Activated CD8-positive, alpha-beta T cell treated with anti-CD3 and anti-CD28 coated beads, Interleukin-2, amount 10 ng/mL, durations not matched to agents 7 days and 5 days (primary cell): Measurements from ENCODE around the gene TGOLN2. TPM values are rescaled to one million over a fixed set of nuclear protein-coding genes. Genes with fewer than 3 reads are reported as not detected.
"Not testable (repeated sequence)": the region's sequence is repeated elsewhere in the genome, so short reads cannot be mapped to it uniquely, and the experiment has no call there.

Experiments
- ATAC-seq: fragments of 150-1000 bp; cut with Tn5 transposase; one replicate; pipeline ENCODE4 v1.10.0; 2021; ENCODE audit warnings: moderate library complexity
- CTCF ChIA-PET: fragments of 350-600 bp; sonication (Branson Sonifier 250); formaldehyde crosslinking; loops from one replicate; lab custom pipeline; 2021; ENCODE audit warnings: antibody characterized with exemption; lab: Charles Lee
- POLR2A ChIA-PET: fragments of 350-600 bp; sonication (Branson Sonifier 250); formaldehyde crosslinking; loops from one replicate; lab custom pipeline; 2021; ENCODE audit warnings: antibody characterized with exemption; lab: Charles Lee
- DNase-seq: peaks from one replicate; pipeline ENCODE4 v3.0.0-alpha.2; 2020
- H3K27ac Mint-ChIP-seq: one replicate; pipeline ENCODE4 v1.8.0; 2021; ENCODE audit warnings: mild to moderate bottlenecking, mixed read lengths
- H3K27me3 Mint-ChIP-seq: one replicate; pipeline ENCODE4 v1.8.0; 2021; ENCODE audit warnings: low read depth, mixed read lengths
- H3K36me3 Mint-ChIP-seq: one replicate; pipeline ENCODE4 v1.8.0; 2021; ENCODE audit warnings: low read depth, mixed read lengths
- H3K4me1 Mint-ChIP-seq: one replicate; pipeline ENCODE4 v1.8.0; 2021; ENCODE audit warnings: low read depth, mixed read lengths
- H3K4me3 Mint-ChIP-seq: one replicate; pipeline ENCODE4 v1.8.0; 2021; ENCODE audit warnings: mild to moderate bottlenecking, mixed read lengths
- H3K9me3 Mint-ChIP-seq: one replicate; pipeline ENCODE4 v1.8.0; 2022; ENCODE audit warnings: mixed read lengths; ENCODE audit not compliant: insufficient read depth
- total RNA-seq, 2 experiments: library from RNA; stranded (reverse); gene quantifications; one replicate each; pipeline ENCODE4 v1.2.3, GENCODE V29; 2021

The TGOLN2 gene
- total RNA-seq, 2 experiments from 2014 or later: 100 to 102 TPM

DNA sequence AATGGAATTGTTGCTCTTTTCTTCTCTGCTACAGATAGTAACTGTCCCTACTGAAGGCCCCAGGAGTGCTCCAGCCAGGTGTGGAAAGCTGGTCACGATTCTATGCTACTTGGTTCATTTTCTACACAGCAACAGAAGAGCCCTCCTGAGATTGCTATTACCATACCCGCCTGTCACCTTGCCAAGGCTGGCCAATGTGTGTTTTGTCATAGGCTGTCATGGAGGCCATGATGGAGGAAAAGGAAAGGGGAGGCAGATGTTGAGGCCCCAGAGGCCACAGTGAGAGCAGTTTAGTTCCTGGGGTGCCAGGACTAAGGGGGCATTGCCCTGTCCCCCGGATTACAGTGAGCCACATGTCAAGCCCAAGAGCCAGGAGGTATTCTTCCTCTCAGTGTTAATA lies 27.7 kb upstream of the TGOLN2 start:
- ATAC-seq (no peak), DNase-seq (no peak)
- ChIA-PET POLR2A (interaction anchor here (0.9 to 3.0 kb wide), 6 partner anchors 9 to 239 kb away, joined by 3 to 54 read pairs (median 6); partner anchors contain the start of genes MAT2A and TGOLN2), CTCF (interaction anchor here (1.1 to 2.4 kb wide), 6 partner anchors 29 to 282 kb away, joined by 4 to 12 read pairs (median 6); partner anchors contain the start of genes MAT2A and TGOLN2)
- no peaks in the 10 kb centered on the region for H3K27me3 Mint-ChIP-seq
- H3K36me3 Mint-ChIP-seq: peaks cover 48% of the 10 kb centered on the region
- H3K4me1 Mint-ChIP-seq: peaks cover 45% of the 10 kb centered on the region
- H3K4me3 Mint-ChIP-seq: peak overlapping the region; percentile 99
- H3K9me3 Mint-ChIP-seq: no peaks in the 10 kb centered on the region
- peak overlapping the region; percentile 50 for H3K27ac Mint-ChIP-seq

DNA sequence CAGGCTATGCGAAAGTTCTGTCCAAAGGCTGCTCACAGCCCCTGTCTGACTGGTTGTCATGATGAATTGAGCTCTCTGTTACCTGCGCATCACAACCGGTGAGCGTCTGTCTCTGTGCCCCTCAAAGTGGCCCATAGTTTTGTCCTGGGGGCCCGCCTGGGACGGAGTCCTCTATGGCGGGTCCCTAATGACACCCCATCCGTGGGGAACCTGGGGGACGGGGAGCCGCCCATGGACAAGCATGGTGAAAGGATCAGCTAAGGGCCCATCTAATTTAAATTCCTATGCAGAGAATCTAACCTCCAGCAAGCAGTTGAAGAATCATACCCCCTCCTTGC lies 27.3 kb upstream of the TGOLN2 start:
- DNase-seq (no peak), ATAC-seq (no peak)
- no peaks in the 10 kb centered on the region for H3K27me3 Mint-ChIP-seq
- peaks cover 45% of the 10 kb centered on the region for H3K4me1 Mint-ChIP-seq
- H3K36me3 Mint-ChIP-seq: peaks cover 53% of the 10 kb centered on the region
- CTCF ChIA-PET: interaction anchor here (0.9 to 2.4 kb wide), 9 partner anchors 9 to 282 kb away, joined by 3 to 12 read pairs (median 5); partner anchors contain the start of genes MAT2A and TGOLN2
- H3K9me3 Mint-ChIP-seq: no peaks in the 10 kb centered on the region
- peak overlapping the region; percentile 99 for H3K27ac Mint-ChIP-seq
- POLR2A ChIA-PET: interaction anchor here (0.7 to 3.0 kb wide), 22 partner anchors 8 to 447 kb away, joined by 3 to 54 read pairs (median 4); partner anchors contain the start of genes GGCX, MAT2A and TGOLN2
- peak overlapping the region; percentile 99 for H3K4me3 Mint-ChIP-seq

- peak; percentile 99 for DNase-seq
- peaks cover 47% of the 10 kb centered on the region for H3K4me1 Mint-ChIP-seq
- peak within 1 kb of the TSS; percentile 99 for H3K4me3 Mint-ChIP-seq
- H3K27me3 Mint-ChIP-seq: no peaks in the 10 kb centered on the region
- ChIA-PET POLR2A (interaction anchor here (0.6 to 3.0 kb wide), 26 partner anchors 9 to 446 kb away, joined by 3 to 54 read pairs (median 4); partner anchors contain the start of genes GGCX, MAT2A and TGOLN2), CTCF (interaction anchor here (0.6 to 2.4 kb wide), 10 partner anchors 10 to 324 kb away, joined by 3 to 12 read pairs (median 4); partner anchors contain the start of genes MAT2A and TGOLN2)
- no peaks in the 10 kb centered on the region for H3K9me3 Mint-ChIP-seq
- peak within 1 kb of the TSS; percentile 99 for H3K27ac Mint-ChIP-seq
- H3K36me3 Mint-ChIP-seq: peaks cover 54% of the 10 kb centered on the region
- peak; percentile 100 for ATAC-seq
These were observed 26.7 kb upstream of the TGOLN2 start, which contains the start of the genes ELMOD3 and RETSAT for GRCh38 chr2:85354286-85355072. TSS of gene ELMOD3 (plus strand) at chr2:85354769. CDS start at chr2:85357199, 2,430 bp downstream. TSS of gene RETSAT (minus strand) at chr2:85354528. CDS start at chr2:85354507, 21 bp downstream.

DNA sequence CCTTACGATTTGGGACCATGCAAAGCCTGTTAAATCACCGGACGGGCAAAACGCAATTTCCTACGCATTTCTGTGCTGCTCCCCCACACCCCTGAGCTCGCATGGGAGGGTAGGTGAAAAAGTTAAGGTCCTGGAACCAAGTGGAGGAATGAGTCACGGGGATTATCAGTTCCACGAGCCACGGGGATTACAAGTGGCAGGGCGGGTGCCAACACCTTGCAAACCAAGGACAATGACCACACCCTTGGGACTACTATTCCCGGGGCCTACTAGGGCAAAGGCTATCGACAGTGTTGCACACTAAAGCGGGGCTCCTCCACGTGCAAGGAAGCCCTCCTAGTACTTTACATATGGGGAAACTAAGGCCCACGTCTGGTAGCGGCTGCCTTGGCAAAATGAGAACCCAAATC lies 26.1 kb upstream of the TGOLN2 start:
- peak overlapping the region; percentile 99 for H3K27ac Mint-ChIP-seq
- no peaks in the 10 kb centered on the region for H3K9me3 Mint-ChIP-seq
- ChIA-PET POLR2A (interaction anchor here (0.6 to 3.0 kb wide), 19 partner anchors 10 to 445 kb away, joined by 3 to 54 read pairs (median 4); partner anchors contain the start of genes GGCX, MAT2A and TGOLN2), CTCF (interaction anchor here (0.7 to 2.4 kb wide), 9 partner anchors 11 to 198 kb away, joined by 3 to 12 read pairs (median 4); partner anchors contain the start of genes MAT2A and TGOLN2)
- peaks cover 47% of the 10 kb centered on the region for H3K4me1 Mint-ChIP-seq
- ATAC-seq (no peak), DNase-seq (no peak)
- no peaks in the 10 kb centered on the region for H3K27me3 Mint-ChIP-seq
- peaks cover 56% of the 10 kb centered on the region for H3K36me3 Mint-ChIP-seq
- peak overlapping the region; percentile 99 for H3K4me3 Mint-ChIP-seq

GRCh38 chr2:85347599-85347998 lies 19.8 kb upstream of the TGOLN2 start:
- ATAC-seq (no peak), DNase-seq (no peak)
- ChIA-PET POLR2A (interaction anchor here (2.7 kb wide), 1 partner anchor 20 kb away, joined by 14 read pairs; the partner anchor contains the start of gene TGOLN2), CTCF (no interaction called here)
- Mint-ChIP-seq H3K27ac (no peak overlapping the region), H3K9me3 (no peaks in the 10 kb centered on the region), H3K27me3 (no peaks in the 10 kb centered on the region), H3K4me1 (peaks cover 7% of the 10 kb centered on the region), H3K36me3 (peaks cover 46% of the 10 kb centered on the region), H3K4me3 (no peak overlapping the region)

GRCh38 chr2:85344356-85344954 lies 16.7 kb upstream of the TGOLN2 start:
- CTCF ChIA-PET: no interaction called here
- Mint-ChIP-seq H3K4me1 (no peaks in the 10 kb centered on the region), H3K36me3 (peaks cover 29% of the 10 kb centered on the region), H3K27ac (peak overlapping the region; percentile 39), H3K27me3 (peaks cover 3% of the 10 kb centered on the region), H3K4me3 (no peak overlapping the region), H3K9me3 (no peaks in the 10 kb centered on the region)
- DNase-seq (no peak), ATAC-seq (no peak)
- POLR2A ChIA-PET: no interaction called here

GRCh38 chr2:85343207-85343895 lies 15.6 kb upstream of the TGOLN2 start:
- H3K4me3 Mint-ChIP-seq, H3K9me3 Mint-ChIP-seq, DNase-seq, H3K27me3 Mint-ChIP-seq, H3K27ac Mint-ChIP-seq, ATAC-seq, CTCF ChIA-PET, H3K4me1 Mint-ChIP-seq: not testable (repeated sequence)
- POLR2A ChIA-PET: interaction anchor here (1.1 kb wide), 1 partner anchor 17 kb away, joined by 3 read pairs; no protein-coding TSS in a partner anchor
- peaks cover 24% of the 10 kb centered on the region for H3K36me3 Mint-ChIP-seq

GRCh38 chr2:85342156-85342555 lies 14.4 kb upstream of the TGOLN2 start:
- no peaks in the 10 kb centered on the region for H3K4me1 Mint-ChIP-seq
- H3K4me3 Mint-ChIP-seq: no peak overlapping the region
- no peak for ATAC-seq
- POLR2A ChIA-PET: interaction anchor here (0.6 to 1.3 kb wide), 4 partner anchors 11 to 463 kb away, joined by 3 to 5 read pairs (median 3); partner anchors contain the start of gene TGOLN2
- peaks cover 21% of the 10 kb centered on the region for H3K36me3 Mint-ChIP-seq
- peaks cover 11% of the 10 kb centered on the region for H3K27me3 Mint-ChIP-seq
- CTCF ChIA-PET: no interaction called here
- no peak for DNase-seq
- no peak overlapping the region for H3K27ac Mint-ChIP-seq
- no peaks in the 10 kb centered on the region for H3K9me3 Mint-ChIP-seq

- peaks cover 11% of the 10 kb centered on the region for H3K27me3 Mint-ChIP-seq
- DNase-seq (no peak), ATAC-seq (no peak)
- no peaks in the 10 kb centered on the region for H3K4me1 Mint-ChIP-seq
- H3K36me3 Mint-ChIP-seq: peaks cover 16% of the 10 kb centered on the region
- H3K27ac Mint-ChIP-seq: no peak overlapping the region
- no peaks in the 10 kb centered on the region for H3K9me3 Mint-ChIP-seq
- ChIA-PET CTCF (no interaction called here), POLR2A (interaction anchor here (0.6 to 1.3 kb wide), 3 partner anchors 10 to 462 kb away, joined by 3 to 5 read pairs (median 3); partner anchors contain the start of gene TGOLN2)
- H3K4me3 Mint-ChIP-seq: no peak overlapping the region
These were observed 13.7 kb upstream of the TGOLN2 start for GRCh38 chr2:85341269-85342029.

GRCh38 chr2:85340034-85340892 lies 12.5 kb upstream of the TGOLN2 start:
- Mint-ChIP-seq H3K9me3 (no peaks in the 10 kb centered on the region), H3K36me3 (peaks cover 16% of the 10 kb centered on the region), H3K4me3 (no peak overlapping the region), H3K27me3 (peaks cover 11% of the 10 kb centered on the region), H3K27ac (no peak overlapping the region), H3K4me1 (no peaks in the 10 kb centered on the region)
- DNase-seq (no peak), ATAC-seq (no peak)
- POLR2A ChIA-PET: interaction anchor here (0.6 to 1.2 kb wide), 3 partner anchors 12 to 52 kb away, joined by 3 to 4 read pairs (median 4); partner anchors contain the start of genes ELMOD3 and TGOLN2
- CTCF ChIA-PET: no interaction called here
